ENCODE measurements around the gene FAM187B.

DNA sequence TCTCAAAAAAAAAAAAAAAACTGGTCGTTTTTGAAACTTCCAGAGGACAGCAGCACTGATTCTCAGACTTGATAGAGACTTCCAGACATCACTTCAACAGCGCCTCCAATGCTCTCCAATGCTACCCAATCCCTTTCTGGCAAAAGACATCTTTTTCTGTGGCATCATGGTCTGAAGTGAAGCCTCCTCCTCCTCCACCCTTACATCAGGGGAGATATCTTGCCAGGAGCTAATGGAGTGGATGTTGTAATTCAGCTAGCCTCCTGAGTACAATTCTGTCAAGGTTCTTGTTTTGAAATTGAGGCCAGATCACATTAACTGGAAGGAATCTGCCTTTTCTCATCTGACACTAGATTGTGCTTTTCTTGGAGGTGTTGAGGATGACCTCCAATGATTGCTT lies 49.8 kb downstream of the FAM187B start:
- no peak for TF ChIP-seq POLR2A (IDR thresholded peaks at IDR 0.05)
- TF ChIP-seq, protein P1, sequence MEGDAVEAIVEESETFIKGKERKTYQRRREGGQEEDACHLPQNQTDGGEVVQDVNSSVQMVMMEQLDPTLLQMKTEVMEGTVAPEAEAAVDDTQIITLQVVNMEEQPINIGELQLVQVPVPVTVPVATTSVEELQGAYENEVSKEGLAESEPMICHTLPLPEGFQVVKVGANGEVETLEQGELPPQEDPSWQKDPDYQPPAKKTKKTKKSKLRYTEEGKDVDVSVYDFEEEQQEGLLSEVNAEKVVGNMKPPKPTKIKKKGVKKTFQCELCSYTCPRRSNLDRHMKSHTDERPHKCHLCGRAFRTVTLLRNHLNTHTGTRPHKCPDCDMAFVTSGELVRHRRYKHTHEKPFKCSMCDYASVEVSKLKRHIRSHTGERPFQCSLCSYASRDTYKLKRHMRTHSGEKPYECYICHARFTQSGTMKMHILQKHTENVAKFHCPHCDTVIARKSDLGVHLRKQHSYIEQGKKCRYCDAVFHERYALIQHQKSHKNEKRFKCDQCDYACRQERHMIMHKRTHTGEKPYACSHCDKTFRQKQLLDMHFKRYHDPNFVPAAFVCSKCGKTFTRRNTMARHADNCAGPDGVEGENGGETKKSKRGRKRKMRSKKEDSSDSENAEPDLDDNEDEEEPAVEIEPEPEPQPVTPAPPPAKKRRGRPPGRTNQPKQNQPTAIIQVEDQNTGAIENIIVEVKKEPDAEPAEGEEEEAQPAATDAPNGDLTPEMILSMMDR (IDR thresholded peaks at IDR 0.05), result no peak

Data from sigmoid colon (tissue), 3 donors.